ENCODE measurements around the gene CERK.
"Not testable (repeated sequence)": the region's sequence is repeated elsewhere in the genome, so short reads cannot be mapped to it uniquely, and the experiment has no call there.

CERK gene

GRCh38 chr22:46640293-46641055 lies 97.6 kb downstream of the CERK start:
- DNase-seq = no peak

GRCh38 chr22:46639843-46640242 lies 98.2 kb downstream of the CERK start:
- DNase-seq = no peak

DNA sequence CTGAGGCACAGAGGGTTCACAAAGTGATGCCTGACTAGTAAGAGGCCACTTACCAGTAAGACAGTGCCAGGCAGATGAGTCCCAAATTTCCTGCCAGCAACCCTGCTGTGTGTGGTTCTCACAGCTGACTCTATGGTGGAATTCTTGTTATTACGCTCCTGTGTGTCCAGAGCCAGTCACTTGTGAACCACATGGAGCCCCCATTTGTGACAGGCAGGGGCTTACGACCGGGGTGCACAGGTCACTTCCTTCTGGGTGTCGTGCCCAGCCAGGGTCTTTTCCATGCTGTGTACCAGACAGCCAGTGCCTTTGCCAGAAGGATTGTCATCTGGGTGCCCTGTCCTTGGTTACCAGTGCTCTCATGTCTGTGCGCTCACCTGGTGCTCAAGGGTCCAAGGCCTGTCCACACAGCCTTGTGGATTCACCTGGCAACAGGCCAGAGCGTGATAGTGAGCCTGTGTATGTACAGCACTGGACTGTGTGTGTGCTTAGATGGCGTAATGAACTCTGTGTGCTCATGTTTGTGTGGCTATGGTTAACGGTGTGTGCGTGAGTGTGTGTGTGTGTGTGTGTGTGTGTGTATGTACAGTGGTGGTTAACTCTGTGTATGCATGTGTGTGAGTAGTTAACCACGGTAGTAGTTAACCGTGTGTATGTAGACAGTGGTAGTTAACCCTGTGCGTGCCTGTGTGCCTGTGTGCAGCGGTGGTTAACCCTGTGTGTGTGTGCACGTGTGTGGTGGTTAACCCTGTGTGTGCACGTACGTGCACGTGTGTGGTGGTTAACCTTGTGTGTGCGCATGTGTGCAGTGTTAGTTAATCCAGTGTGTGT lies 99.2 kb downstream of the CERK start:
- DNase-seq = no peak

DNA sequence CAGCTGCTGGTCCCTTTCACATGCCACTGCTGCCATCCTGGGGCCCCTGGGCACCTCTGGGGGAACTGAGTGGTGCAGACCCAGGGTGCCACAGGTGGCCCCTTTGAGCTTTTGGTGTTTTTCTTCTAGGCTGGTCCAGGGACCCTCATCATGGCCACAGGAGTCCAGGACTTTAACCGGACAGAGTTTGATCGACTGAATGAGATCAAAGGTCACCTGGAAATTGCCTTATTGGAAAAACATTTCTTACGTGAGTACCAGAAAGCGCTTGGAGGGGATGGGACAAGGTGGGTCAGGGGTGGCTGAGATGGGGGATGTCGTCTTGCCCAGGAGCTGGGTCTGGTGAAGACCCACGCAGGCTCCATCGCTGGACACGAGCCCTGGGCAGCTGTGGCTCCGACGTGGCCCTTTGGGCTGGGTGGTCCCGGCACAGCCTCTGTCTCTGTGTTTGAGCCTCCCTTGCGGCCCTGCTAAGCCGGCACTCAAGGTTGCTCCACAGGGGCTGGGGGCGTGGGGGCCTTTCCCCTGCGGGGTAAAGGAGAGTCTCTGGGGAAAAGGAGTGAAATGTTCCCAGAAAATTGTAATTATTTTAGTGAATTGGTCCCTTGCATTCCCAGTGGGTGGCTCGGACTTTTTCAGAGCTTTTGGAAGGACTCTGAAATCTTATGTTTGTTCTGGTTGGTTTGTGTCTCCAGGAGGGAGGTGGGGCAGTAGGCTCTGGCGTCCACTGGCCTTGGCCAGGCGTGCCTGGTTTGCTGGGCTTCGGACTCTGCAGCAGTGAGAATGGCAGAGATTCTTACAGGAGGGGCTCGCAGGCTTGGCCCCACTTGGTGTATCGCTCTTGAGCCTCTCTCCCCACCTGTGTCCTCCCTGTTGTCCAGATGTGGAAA lies 100.1 kb downstream of the CERK start:
- DNase-seq = no peak

DNA sequence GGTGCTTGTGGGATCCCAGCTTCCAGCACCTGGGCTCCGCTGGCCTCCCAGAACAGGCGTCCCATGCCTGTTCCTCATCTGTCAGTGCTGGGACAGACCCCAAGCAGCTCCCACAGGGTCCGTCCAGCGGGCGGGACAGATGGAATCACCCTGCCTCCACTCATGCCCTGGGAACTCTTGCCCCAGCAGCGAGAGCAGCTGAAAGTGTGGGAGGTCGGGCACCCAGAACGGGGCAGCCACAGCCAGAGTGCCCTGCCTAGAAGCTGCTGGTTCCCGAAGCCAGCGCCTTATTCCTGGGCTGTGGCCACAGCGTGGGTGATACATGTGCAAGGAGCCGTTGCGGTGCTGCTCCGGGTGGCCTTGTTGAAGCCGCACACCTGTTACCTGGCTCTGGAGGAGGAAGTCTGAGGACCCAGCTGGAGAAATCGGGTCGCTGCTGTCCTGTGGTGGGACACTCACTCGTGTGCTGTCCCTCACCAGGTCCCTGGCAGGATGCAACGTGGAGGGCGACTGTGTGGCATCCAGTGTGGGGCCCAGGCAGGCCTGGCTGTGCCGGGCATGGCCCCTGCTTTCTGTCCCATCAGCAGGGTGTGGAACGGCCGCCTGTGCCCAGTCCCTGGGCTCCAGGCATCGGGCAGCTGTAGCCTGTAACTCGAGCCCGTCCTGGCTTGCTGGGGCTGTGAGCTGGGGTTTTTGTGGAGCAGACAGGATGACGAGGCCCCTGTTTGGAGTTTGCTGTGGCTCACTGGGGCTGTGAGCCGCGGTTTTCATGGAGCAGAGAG lies 101.6 kb downstream of the CERK start:
- no peak for DNase-seq

DNA sequence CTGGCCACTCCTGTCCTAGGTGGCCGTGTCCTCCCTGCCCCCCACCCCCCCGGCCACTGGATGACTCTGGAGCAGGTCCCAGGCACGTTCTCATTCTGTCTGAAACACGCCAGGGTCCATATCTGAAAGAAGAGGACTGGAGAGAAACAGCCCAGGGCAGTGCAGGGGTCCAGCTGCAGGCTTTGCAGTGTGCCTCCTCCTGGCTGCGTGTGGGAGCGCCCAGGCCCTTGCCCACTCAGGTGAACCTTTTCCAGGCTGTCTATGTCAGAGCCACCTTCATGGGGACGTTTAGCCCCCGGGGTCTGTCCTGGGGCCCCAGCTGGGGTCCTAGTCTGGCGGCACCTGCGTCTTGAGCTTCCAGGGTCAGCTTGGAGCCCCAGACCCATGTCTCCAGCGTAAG lies 102.3 kb downstream of the CERK start:
- DNase-seq = no peak

DNA sequence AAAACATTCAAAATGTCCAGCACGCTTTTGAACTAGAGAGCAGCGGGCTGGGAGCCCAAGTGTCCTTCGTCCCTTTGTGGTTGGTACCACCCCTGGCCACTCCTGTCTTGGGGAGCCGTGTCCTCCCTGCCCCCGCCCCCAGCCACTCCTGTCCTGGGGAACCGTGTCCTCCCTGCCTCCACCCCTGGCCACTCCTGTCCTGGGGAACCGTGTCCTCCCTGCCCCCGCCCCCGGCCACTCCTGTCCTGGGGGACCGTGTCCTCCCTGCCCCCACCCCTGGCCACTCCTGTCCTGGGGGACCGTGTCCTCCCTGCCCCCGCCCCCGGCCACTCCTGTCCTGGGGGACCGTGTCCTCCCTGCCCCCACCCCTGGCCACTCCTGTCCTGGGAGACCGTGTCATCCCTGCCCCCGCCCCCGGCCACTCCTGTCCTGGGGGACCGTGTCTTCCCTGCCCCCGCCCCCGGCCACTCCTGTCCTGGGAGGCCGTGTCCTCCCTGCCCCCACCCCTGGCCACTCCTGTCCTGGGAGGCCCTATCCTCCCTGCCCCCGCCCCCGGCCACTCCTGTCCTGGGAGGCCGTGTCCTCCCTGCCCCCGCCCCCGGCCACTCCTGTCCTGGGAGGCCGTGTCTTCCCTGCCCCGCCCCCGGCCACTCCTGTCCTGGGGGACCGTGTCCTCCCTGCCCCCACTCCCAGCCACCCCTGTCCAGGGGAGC lies 102.9 kb downstream of the CERK start:
- not testable (repeated sequence) for DNase-seq

All from cerebellar nuclear complex (tissue), 1 donor.